Daoy (cell line): ENCODE results near the gene WDR46. TPM values are rescaled to one million over a fixed set of nuclear protein-coding genes. Genes with fewer than 3 reads are reported as not detected.
A peak's percentile ranks its signal among the peaks of the same experiment; 100 is the strongest.
"Not testable (repeated sequence)": the region's sequence is repeated elsewhere in the genome, so short reads cannot be mapped to it uniquely, and the experiment has no call there.

Source experiments
- DNase-seq: peaks from one replicate; pipeline ENCODE4 v3.0.0-alpha.2; 2015; ENCODE audit warnings: low read depth
- total RNA-seq: library from RNA; depleted of rRNA; stranded (reverse); fragments of >200 nt; shearing (Covaris generic); gene quantifications from 2 replicates; pipeline ENCODE4 v1.2.3, GENCODE V29; 2014

WDR46 gene
- total RNA-seq, 1 experiment from 2014 or later, result 286 TPM

- no peak for DNase-seq
Measured at GRCh38 chr6:33288141-33288920, 708 bp downstream of the WDR46 start.

- no peak for DNase-seq
Measured at GRCh38 chr6:33286946-33287914, 1.8 kb downstream of the WDR46 start.

- DNase-seq, result not testable (repeated sequence)
Measured at GRCh38 chr6:33285214-33285613, 3.8 kb downstream of the WDR46 start.

GRCh38 chr6:33280539-33280938 is 8.5 kb downstream of the WDR46 start:
- no peak for DNase-seq

GRCh38 chr6:33279971-33280511 is 9.0 kb downstream of the WDR46 start:
- DNase-seq, result peak; percentile 76

- no peak for DNase-seq
Measured at GRCh38 chr6:33279257-33279695, 9.8 kb downstream of the WDR46 start.

- DNase-seq, result no peak
Measured at GRCh38 chr6:33278810-33279209, 10.2 kb downstream of the WDR46 start.

- DNase-seq, result no peak
Measured at GRCh38 chr6:33278392-33278741, 10.7 kb downstream of the WDR46 start.

- peak; percentile 50 for DNase-seq
Measured at GRCh38 chr6:33277663-33278391, 11.2 kb downstream of the WDR46 start.

- peak; percentile 93 for DNase-seq
Measured at GRCh38 chr6:33276864-33277662, 12.0 kb downstream of the WDR46 start, which contains the start of gene B3GALT4. B3GALT4 (plus strand) TSS chr6:33277123; CDS start chr6:33277420, 297 bp downstream.

- DNase-seq, result no peak
Measured at GRCh38 chr6:33276581-33276863, 12.5 kb downstream of the WDR46 start.

- DNase-seq, result not testable (repeated sequence)
Measured at GRCh38 chr6:33275795-33276580, 13.1 kb downstream of the WDR46 start.

GRCh38 chr6:33273924-33274902 is 14.8 kb downstream of the WDR46 start:
- DNase-seq, result no peak

GRCh38 chr6:33273129-33273923 is 15.7 kb downstream of the WDR46 start:
- DNase-seq, result no peak

- DNase-seq, result no peak
Measured at GRCh38 chr6:33272275-33273128, 16.5 kb downstream of the WDR46 start.

- peak; percentile 99 for DNase-seq
Measured at GRCh38 chr6:33271468-33272274, 17.4 kb downstream of the WDR46 start, which contains the start of the genes RPS18 and VPS52. RPS18 (plus strand) TSS chr6:33272075; CDS start chr6:33272120, 45 bp downstream. VPS52 (minus strand) TSS chr6:33271876; CDS start chr6:33271675, 201 bp downstream.
